Ovary (tissue), 3 donors: ENCODE data around the gene TCP11L1.
"Not testable (repeated sequence)": the region's sequence is repeated elsewhere in the genome, so short reads cannot be mapped to it uniquely, and the experiment has no call there.

Source experiments
- POLR2A ChIP-seq: fragments of 450-650 bp; IDR thresholded peaks from one replicate; pipeline ENCODE4 v1.6.1; 2017; ENCODE audit warnings: antibody characterized with exemption, mild to moderate bottlenecking, moderate library complexity
- TF ChIP-seq, protein P1 (sequence below), 3 donors: fragments of 450-650 bp in 2 of 3; fragments of 200-600 bp in 1 of 3; IDR thresholded peaks; one replicate each; pipeline versions ENCODE4 v1.5.1 to v1.8.0; 2016 to 2022; ENCODE audit warnings: antibody characterized with exemption in 3 of 3, mild to moderate bottlenecking in 1 of 3
- donor health status: DM: no; HTN: no; CAD: no.

GRCh38 chr11:33049565-33050408, 10.4 kb downstream of the TCP11L1 start:
- TF ChIP-seq, protein P1, sequence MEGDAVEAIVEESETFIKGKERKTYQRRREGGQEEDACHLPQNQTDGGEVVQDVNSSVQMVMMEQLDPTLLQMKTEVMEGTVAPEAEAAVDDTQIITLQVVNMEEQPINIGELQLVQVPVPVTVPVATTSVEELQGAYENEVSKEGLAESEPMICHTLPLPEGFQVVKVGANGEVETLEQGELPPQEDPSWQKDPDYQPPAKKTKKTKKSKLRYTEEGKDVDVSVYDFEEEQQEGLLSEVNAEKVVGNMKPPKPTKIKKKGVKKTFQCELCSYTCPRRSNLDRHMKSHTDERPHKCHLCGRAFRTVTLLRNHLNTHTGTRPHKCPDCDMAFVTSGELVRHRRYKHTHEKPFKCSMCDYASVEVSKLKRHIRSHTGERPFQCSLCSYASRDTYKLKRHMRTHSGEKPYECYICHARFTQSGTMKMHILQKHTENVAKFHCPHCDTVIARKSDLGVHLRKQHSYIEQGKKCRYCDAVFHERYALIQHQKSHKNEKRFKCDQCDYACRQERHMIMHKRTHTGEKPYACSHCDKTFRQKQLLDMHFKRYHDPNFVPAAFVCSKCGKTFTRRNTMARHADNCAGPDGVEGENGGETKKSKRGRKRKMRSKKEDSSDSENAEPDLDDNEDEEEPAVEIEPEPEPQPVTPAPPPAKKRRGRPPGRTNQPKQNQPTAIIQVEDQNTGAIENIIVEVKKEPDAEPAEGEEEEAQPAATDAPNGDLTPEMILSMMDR (IDR thresholded peaks at IDR 0.05) = not testable (repeated sequence)
- TF ChIP-seq POLR2A = not testable (repeated sequence)
